Endothelial cell of umbilical vein (primary cell): ENCODE measurements around the gene CLIC6. TPM values are rescaled to one million over a fixed set of nuclear protein-coding genes. Genes with fewer than 3 reads are reported as not detected.

ENCODE experiments used
- BruUV-seq: library from RNA; stranded (reverse); fragments of 400-500 nt; replicated peaks from 2 replicates; lab custom pipeline; 2021; lab: Mats Ljungman, UMichigan
- CTCF ChIA-PET: fragments of 300-600, 350-600 bp; sonication (Branson Sonifier 250); formaldehyde crosslinking; loops from one replicate; lab custom pipeline; 2021; ENCODE audit warnings: antibody characterized with exemption, inconsistent platforms; lab: Charles Lee
- POLR2A ChIA-PET: fragments of 300-600, 350-600 bp; sonication (Branson Sonifier 250); formaldehyde crosslinking; loops from one replicate; lab custom pipeline; 2021; ENCODE audit warnings: antibody characterized with exemption, inconsistent platforms; lab: Charles Lee
- DNase-seq: peaks from one replicate; pipeline ENCODE4 v3.0.0-alpha.2; 2011; ENCODE audit warnings: low read depth, low spot score
- FAIRE-seq: peaks from 2 replicates; lab custom pipeline; 2011; peaks lifted over from hg19 to GRCh38; lab: Jason Lieb, UNC
- H2AFZ ChIP-seq: 2 replicates; pipeline ENCODE4 v1.6.0; 2012; ENCODE audit warnings: low read depth, low read length, control low read depth, inconsistent platforms
- H3K27ac ChIP-seq: 2 replicates; pipeline ENCODE4 v1.5.1; 2011; ENCODE audit warnings: low read depth, mild to moderate bottlenecking, control low read depth, low read length, moderate library complexity; ENCODE audit not compliant: insufficient read depth
- H3K27me3 ChIP-seq, 2 experiments: 2 replicates each; pipeline versions ENCODE4 v1.6.0 to v1.6.1; 2011; ENCODE audit warnings: low read length in 2 of 2, mixed read lengths in 1 of 2; ENCODE audit not compliant: control insufficient read depth in 2 of 2, insufficient read depth in 2 of 2
- H3K36me3 ChIP-seq, 2 experiments: 2 replicates in 1 of 2; 3 replicates in 1 of 2; pipeline ENCODE4 v1.5.1; 2011; ENCODE audit warnings: low read length in 2 of 2, mild to moderate bottlenecking in 1 of 2, moderate library complexity in 1 of 2; ENCODE audit not compliant: control insufficient read depth in 2 of 2, insufficient read depth in 2 of 2; ENCODE audit errors: extremely low read depth in 1 of 2
- H3K4me1 ChIP-seq: 3 replicates; pipeline ENCODE4 v1.5.1; 2011; ENCODE audit warnings: mild to moderate bottlenecking, low read length; ENCODE audit not compliant: control insufficient read depth, insufficient read depth; ENCODE audit errors: extremely low read depth
- H3K4me2 ChIP-seq: 2 replicates; pipeline ENCODE4 v1.6.1; 2011; ENCODE audit warnings: low read length, control low read depth, mixed read lengths; ENCODE audit not compliant: insufficient read depth
- H3K4me3 ChIP-seq, 3 experiments: fragments of 200-600 bp in 1 of 3; sonication (generic), shearing (Covaris generic) in 1 of 3; replicated peaks in 1 of 3; 2 replicates each; pipeline ENCODE4 v1.5.1; 2011 to 2016; ENCODE audit warnings: control low read depth in 3 of 3, low read length in 3 of 3, mild to moderate bottlenecking in 2 of 3, inconsistent platforms in 1 of 3, low read depth in 1 of 3, moderate library complexity in 1 of 3; ENCODE audit not compliant: insufficient read depth in 1 of 3
- H3K79me2 ChIP-seq: 2 replicates; pipeline ENCODE4 v1.6.0; 2012; ENCODE audit warnings: low read length, inconsistent platforms; ENCODE audit not compliant: control insufficient read depth, insufficient read depth
- H3K9ac ChIP-seq: replicated peaks from 2 replicates; pipeline ENCODE3; 2011; ENCODE audit warnings: low read length, control low read depth; ENCODE audit not compliant: insufficient read depth; ENCODE audit errors: extremely low read depth
- H3K9me1 ChIP-seq: replicated peaks from 3 replicates; pipeline ENCODE4 v1.6.0; 2011; ENCODE audit warnings: mild to moderate bottlenecking, low read length; ENCODE audit not compliant: control insufficient read depth, insufficient read depth; ENCODE audit errors: extremely low read depth
- H3K9me3 ChIP-seq: replicated peaks from 2 replicates; pipeline ENCODE4 v1.5.1; 2012; ENCODE audit warnings: low read length, inconsistent platforms; ENCODE audit not compliant: control insufficient read depth, insufficient read depth
- H4K20me1 ChIP-seq: replicated peaks from 2 replicates; pipeline ENCODE3; 2011; ENCODE audit warnings: mild to moderate bottlenecking, low read length; ENCODE audit not compliant: control insufficient read depth, insufficient read depth; ENCODE audit errors: extremely low read depth
- EZH2 ChIP-seq: IDR thresholded peaks from 2 replicates; pipeline ENCODE4 v1.6.1; 2012; ENCODE audit warnings: borderline replicate concordance, low read depth, mild to moderate bottlenecking, moderate library complexity, low read length, inconsistent platforms; ENCODE audit not compliant: severe bottlenecking
- FOS ChIP-seq: IDR thresholded peaks from 2 replicates; pipeline ENCODE4 v1.6.1; 2011; ENCODE audit warnings: mild to moderate bottlenecking, low read length, moderate library complexity, borderline replicate concordance; ENCODE audit not compliant: insufficient read depth
- GATA2 ChIP-seq: IDR thresholded peaks from 2 replicates; pipeline ENCODE4 v1.7.0; 2011; ENCODE audit warnings: low read depth, mild to moderate bottlenecking, moderate library complexity, mixed read lengths, low read length; ENCODE audit not compliant: insufficient read length, insufficient read depth
- JUN ChIP-seq: IDR thresholded peaks from 2 replicates; pipeline ENCODE4 v1.6.1; 2011; ENCODE audit warnings: borderline replicate concordance, low read depth; ENCODE audit not compliant: insufficient read length, insufficient read depth
- MYC ChIP-seq: IDR thresholded peaks from one replicate; pipeline ENCODE4 v1.6.1; 2011; ENCODE audit warnings: mild to moderate bottlenecking, low read depth, low read length
- POLR2A ChIP-seq: IDR thresholded peaks from 2 replicates; pipeline ENCODE4 v1.6.1; 2012; ENCODE audit warnings: low read depth, mild to moderate bottlenecking, control low read depth, low read length
- POLR2AphosphoS5 ChIP-seq: IDR thresholded peaks from 2 replicates; pipeline ENCODE4 v1.6.1; 2012; ENCODE audit warnings: low read depth, mild to moderate bottlenecking, control low read depth, low read length, moderate library complexity; ENCODE audit not compliant: insufficient read depth
- dilution Hi-C: fragments of 300-500 bp; cut with MboI; formaldehyde crosslinking; loops from one replicate; pipeline ENCODE4 v1.15.0; 2019; ENCODE audit warnings: low sequenced_read_pairs; ENCODE audit not compliant: extremely low pct_ligation_motif_present
- intact Hi-C: fragments of 100-400 bp; cut with micrococcal nuclease; formaldehyde crosslinking; loops from one replicate; pipeline ENCODE4 v1.10.0; 2022
- polyA plus RNA-seq, 4 experiments: library from polyadenylated mRNA; depleted of rRNA in 3 of 4; stranded (reverse) in 3 of 4; unstranded in 1 of 4; fragments of >200 nt; gene quantifications; 2 replicates each; pipeline versions ENCODE4 v1.2.1 to v1.2.3, GENCODE V29; 2011 to 2012; ENCODE audit warnings: missing spikeins in 1 of 4
- total RNA-seq: library from RNA; stranded (reverse); gene quantifications from 2 replicates; pipeline ENCODE4 v1.2.3, GENCODE V29; 2021
- TF ChIP-seq, protein P1 (sequence below), 2 donors: IDR thresholded peaks; 1 replicate in 1 of 2; 2 replicates in 1 of 2; pipeline ENCODE4 v1.5.1; 2011; ENCODE audit warnings: low read length in 2 of 2, mild to moderate bottlenecking in 2 of 2, moderate library complexity in 2 of 2, control low read depth in 1 of 2, inconsistent platforms in 1 of 2, low read depth in 1 of 2; ENCODE audit not compliant: insufficient read depth in 1 of 2; ENCODE audit errors: extremely low read depth in 1 of 2
- TF ChIP-seq, protein P2 (sequence below): IDR thresholded peaks from 2 replicates; pipeline ENCODE4 v1.6.1; 2011; ENCODE audit not compliant: insufficient read depth, insufficient read length

CLIC6 gene
- total and polyA plus RNA-seq, 2 donors (not counting 3 experiments of a cell fraction or from before 2014, with no cell fraction given), result not detected

DNA sequence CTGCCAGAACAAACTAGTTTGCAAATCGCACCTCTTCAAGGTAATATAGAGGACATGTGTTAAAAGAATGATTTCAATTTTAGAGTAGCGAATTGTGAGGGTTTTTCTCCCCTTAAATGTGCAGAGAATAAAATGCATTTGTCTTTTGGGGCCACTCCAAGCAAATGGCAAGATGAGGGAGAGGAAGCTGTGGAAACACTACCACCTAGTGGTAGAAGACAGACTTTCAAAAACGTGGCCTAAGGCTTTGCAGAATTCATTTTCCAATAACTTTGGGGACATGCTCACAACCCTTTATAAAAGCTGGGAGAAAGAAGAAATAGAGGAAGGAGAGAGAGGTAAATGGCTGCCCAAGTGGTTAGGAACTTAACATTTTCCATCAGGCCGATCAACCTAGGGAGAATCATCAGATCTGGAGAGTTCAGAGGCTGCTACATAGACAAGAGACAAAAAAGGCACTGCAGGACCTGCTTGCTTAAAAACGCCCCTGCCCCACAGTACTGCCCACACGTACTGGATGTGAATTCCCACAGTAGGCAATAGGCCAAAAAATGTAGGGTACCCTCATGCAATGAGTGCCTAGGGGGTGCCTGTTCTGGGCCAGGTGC lies 38.2 kb upstream of the CLIC6 start:
- ChIA-PET POLR2A (no interaction called here), CTCF (interaction anchor here (0.7 to 5.6 kb wide), 18 partner anchors 8 to 356 kb away, joined by 3 to 63 read pairs (median 6); partner anchors contain the start of genes KCNE2 and RCAN1)
- H3K9me3 ChIP-seq, result no peaks in the 10 kb centered on the region
- no peak overlapping the region for H3K4me2 ChIP-seq
- no peak overlapping the region for H3K27ac ChIP-seq
- H3K4me3 ChIP-seq, result no peak overlapping the region
- DNase-seq (peak; percentile 62), FAIRE-seq (peak; percentile 79)
- no peaks in the 10 kb centered on the region for H3K36me3 ChIP-seq
- intact Hi-C loops, result loop anchor here (1.0 kb wide), 3 partner anchors 27 to 268 kb away; no protein-coding TSS in a partner anchor
- no peaks in the 10 kb centered on the region for H3K4me1 ChIP-seq
- H3K9me1 ChIP-seq, result no peaks in the 10 kb centered on the region
- H2AFZ ChIP-seq, result no peak overlapping the region
- peaks cover 5 to 14% of the 10 kb centered on the region in 2 experiments for H3K27me3 ChIP-seq
- dilution Hi-C loops, result no loop called here
- H4K20me1 ChIP-seq, result no peaks in the 10 kb centered on the region
- no TSS peak for BruUV-seq
- H3K9ac ChIP-seq, result no peak overlapping the region
- no peaks in the 10 kb centered on the region for H3K79me2 ChIP-seq
- TF ChIP-seq, protein P1, sequence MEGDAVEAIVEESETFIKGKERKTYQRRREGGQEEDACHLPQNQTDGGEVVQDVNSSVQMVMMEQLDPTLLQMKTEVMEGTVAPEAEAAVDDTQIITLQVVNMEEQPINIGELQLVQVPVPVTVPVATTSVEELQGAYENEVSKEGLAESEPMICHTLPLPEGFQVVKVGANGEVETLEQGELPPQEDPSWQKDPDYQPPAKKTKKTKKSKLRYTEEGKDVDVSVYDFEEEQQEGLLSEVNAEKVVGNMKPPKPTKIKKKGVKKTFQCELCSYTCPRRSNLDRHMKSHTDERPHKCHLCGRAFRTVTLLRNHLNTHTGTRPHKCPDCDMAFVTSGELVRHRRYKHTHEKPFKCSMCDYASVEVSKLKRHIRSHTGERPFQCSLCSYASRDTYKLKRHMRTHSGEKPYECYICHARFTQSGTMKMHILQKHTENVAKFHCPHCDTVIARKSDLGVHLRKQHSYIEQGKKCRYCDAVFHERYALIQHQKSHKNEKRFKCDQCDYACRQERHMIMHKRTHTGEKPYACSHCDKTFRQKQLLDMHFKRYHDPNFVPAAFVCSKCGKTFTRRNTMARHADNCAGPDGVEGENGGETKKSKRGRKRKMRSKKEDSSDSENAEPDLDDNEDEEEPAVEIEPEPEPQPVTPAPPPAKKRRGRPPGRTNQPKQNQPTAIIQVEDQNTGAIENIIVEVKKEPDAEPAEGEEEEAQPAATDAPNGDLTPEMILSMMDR (IDR thresholded peaks at IDR 0.05; ENCODE audit: extremely low read depth in 1 of 2, insufficient read depth in 1 of 2, low read depth in 1 of 2, low read length in 2 of 2), result peak; percentile 54 to 68
- no peak for TF ChIP-seq JUN
- no peak for TF ChIP-seq POLR2AphosphoS5

DNA sequence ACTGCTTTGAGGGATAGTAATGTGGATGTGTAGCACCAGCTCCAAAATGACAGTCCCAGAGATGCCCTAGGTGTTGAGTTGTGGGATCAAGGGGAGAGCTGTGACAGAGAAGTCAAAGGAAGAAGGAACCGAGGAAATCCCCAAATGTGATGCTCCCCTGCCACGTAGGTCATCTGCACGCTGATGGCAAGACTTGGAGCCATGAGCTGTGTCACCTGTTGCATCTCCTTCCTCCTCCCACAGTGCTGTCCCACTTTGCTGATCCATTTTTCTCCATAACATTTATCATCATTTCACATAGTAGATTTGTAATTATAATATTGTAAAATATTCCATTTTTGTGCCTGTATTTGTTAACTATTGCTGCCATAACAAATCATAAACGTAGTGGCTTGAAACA lies 36.3 kb upstream of the CLIC6 start:
- H3K9me3 ChIP-seq, result no peaks in the 10 kb centered on the region
- intact Hi-C loops (no loop called here), dilution Hi-C loops (no loop called here)
- no peak overlapping the region for H3K27ac ChIP-seq
- H3K27me3 ChIP-seq, result peaks cover 2 to 12% of the 10 kb centered on the region in 2 experiments
- H3K4me3 ChIP-seq, result no peak overlapping the region
- DNase-seq (no peak), FAIRE-seq (no peak)
- TF ChIP-seq, protein P1 (IDR thresholded peaks at IDR 0.05; ENCODE audit: extremely low read depth in 1 of 2, insufficient read depth in 1 of 2, low read depth in 1 of 2, low read length in 2 of 2), result no peak
- no peak for TF ChIP-seq POLR2A
- TF ChIP-seq, protein P2, sequence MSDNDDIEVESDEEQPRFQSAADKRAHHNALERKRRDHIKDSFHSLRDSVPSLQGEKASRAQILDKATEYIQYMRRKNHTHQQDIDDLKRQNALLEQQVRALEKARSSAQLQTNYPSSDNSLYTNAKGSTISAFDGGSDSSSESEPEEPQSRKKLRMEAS, result no peak
- TF ChIP-seq FOS, result no peak
- TF ChIP-seq EZH2, result no peak
- TF ChIP-seq MYC, result no peak
- no peak for TF ChIP-seq POLR2AphosphoS5
- no peak for TF ChIP-seq JUN
- TF ChIP-seq GATA2, result no peak
- no peaks in the 10 kb centered on the region for H3K4me1 ChIP-seq
- H2AFZ ChIP-seq, result no peak overlapping the region
- no TSS peak for BruUV-seq
- no peaks in the 10 kb centered on the region for H3K36me3 ChIP-seq
- H3K9ac ChIP-seq, result no peak overlapping the region
- no peaks in the 10 kb centered on the region for H3K79me2 ChIP-seq
- CTCF ChIA-PET, result interaction anchor here (1.0 to 5.6 kb wide), 8 partner anchors 8 to 1208 kb away, joined by 3 to 63 read pairs (median 16); no protein-coding TSS in a partner anchor
- H3K4me2 ChIP-seq, result no peak overlapping the region
- POLR2A ChIA-PET, result no interaction called here
- no peaks in the 10 kb centered on the region for H4K20me1 ChIP-seq
- no peaks in the 10 kb centered on the region for H3K9me1 ChIP-seq
